GM21576 (cell line): ENCODE results near the gene RPL9.
"Not testable (repeated sequence)": the region's sequence is repeated elsewhere in the genome, so short reads cannot be mapped to it uniquely, and the experiment has no call there.

ENCODE experiments used
- ATAC-seq: cut with Tn5 transposase; IDR thresholded peaks from one replicate; pipeline ENCODE4 v1.9.1; 2021; ENCODE audit warnings: mild to moderate bottlenecking, moderate library complexity; ENCODE audit not compliant: unreplicated experiment

The RPL9 gene

DNA sequence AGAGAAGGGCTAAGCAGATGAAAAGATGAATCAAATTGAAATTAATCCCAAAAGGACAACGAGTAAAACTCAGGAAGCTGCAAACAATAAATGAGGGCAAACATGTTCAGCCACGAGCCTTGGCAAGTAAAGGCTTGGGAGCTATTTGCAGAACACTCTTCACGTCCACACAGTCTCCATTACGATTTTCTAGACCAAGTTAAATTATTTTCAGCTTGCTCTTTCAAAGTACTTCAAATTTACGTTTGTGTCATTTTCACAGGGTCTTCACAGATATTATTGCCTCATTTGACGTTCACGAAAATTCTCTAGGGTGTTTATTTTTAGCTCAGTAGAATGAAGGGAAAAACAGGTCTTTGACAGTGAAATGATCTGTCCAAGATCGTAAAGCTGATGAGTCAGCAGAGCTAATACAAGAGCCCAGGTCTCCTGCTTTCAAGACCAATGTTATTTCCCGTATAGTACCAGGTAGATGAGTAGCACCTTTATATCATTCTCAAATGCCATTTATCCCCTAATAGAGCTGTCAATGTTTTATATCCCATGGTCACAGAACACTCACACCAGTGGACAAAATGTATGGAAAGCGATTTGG, 31.1 kb downstream of the RPL9 start:
- no peak for ATAC-seq

GRCh38 chr4:39426728-39427127, 32.0 kb downstream of the RPL9 start:
- ATAC-seq = no peak

- not testable (repeated sequence) for ATAC-seq
Observed at GRCh38 chr4:39425297-39425696, 33.4 kb downstream of the RPL9 start.

GRCh38 chr4:39422247-39422646, 36.5 kb downstream of the RPL9 start:
- no peak for ATAC-seq

- no peak for ATAC-seq
Observed at GRCh38 chr4:39415678-39416283, 42.9 kb downstream of the RPL9 start.

DNA sequence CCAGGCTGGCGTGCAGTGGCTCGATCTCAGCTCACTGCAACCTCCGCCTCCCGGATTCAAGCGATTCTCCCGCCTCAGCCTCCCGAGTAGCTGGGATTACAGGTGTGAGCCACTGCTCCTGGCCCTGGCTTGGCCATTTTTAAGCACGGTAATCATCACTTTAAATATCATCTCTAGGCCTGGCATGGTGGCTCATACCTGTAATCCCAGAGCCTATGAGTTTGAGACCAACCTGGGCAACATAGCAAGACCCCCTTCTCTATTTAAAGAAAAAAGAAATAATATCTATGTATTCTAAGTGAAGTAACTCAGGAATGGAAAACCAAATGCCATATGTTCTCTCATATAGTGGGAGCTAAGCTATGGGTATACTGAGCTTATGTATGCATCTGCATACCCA, 47.2 kb downstream of the RPL9 start:
- not testable (repeated sequence) for ATAC-seq

DNA sequence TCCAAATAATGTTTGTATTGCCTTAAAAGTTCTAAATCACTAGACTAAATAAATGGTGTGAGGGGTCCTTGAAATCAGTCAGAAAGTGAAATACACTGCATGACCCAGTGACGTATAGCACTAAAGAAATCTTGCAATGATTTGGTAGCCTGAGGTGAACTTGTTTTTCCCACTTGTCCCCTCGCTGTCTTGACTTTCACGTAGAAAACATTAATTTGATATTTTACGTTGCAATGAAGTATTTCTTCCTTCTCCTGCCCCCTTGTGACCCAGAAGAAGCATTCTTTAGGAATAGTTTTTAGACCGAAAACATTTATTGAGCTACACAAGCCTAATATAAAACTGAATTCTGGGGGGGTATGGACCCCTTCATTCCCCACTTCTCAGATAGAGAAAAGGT, 48.3 kb downstream of the RPL9 start:
- ATAC-seq = no peak

DNA sequence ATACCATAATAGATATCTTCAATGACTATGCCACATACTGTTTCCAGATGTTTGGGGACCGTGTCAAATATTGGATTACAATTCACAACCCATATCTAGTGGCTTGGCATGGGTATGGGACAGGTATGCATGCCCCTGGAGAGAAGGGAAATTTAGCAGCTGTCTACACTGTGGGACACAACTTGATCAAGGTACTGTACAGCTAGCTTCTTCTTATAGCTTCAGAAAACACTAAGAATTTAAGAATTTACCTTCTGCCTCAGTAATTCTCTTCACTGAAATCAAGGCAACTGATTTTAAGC, 51.2 kb downstream of the RPL9 start:
- no peak for ATAC-seq

DNA sequence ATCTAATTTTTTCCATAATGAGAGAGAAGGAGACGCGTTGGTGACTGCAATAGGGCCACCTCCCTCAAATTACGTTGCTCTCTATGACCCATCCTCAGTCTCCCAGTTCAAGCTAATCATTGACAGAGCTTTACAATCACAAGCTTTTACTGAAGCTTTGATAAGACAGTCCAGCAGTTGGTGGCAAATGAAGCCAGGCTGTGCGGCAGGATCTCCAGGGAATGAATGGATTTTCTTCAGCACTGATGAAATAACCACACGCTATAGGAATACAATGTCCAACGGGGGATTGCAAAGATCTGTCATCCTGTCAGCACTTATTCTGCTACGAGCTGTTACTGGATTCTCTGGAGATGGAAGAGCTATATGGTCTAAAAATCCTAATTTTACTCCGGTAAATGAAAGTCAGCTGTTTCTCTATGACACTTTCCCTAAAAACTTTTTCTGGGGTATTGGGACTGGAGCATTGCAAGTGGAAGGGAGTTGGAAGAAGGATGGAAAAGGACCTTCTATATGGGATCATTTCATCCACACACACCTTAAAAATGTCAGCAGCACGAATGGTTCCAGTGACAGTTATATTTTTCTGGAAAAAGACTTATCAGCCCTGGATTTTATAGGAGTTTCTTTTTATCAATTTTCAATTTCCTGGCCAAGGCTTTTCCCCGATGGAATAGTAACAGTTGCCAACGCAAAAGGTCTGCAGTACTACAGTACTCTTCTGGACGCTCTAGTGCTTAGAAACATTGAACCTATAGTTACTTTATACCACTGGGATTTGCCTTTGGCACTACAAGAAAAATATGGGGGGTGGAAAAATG, 51.7 kb downstream of the RPL9 start, which contains the start of gene KLB:
Gene KLB (plus strand): TSS at position 168 of the 821 bp plus-strand sequence. CDS start 20 bp downstream, at position 188.
- ATAC-seq = no peak
